Measurements from ENCODE around the gene C19orf25.

- TF ChIP-seq, protein P1, sequence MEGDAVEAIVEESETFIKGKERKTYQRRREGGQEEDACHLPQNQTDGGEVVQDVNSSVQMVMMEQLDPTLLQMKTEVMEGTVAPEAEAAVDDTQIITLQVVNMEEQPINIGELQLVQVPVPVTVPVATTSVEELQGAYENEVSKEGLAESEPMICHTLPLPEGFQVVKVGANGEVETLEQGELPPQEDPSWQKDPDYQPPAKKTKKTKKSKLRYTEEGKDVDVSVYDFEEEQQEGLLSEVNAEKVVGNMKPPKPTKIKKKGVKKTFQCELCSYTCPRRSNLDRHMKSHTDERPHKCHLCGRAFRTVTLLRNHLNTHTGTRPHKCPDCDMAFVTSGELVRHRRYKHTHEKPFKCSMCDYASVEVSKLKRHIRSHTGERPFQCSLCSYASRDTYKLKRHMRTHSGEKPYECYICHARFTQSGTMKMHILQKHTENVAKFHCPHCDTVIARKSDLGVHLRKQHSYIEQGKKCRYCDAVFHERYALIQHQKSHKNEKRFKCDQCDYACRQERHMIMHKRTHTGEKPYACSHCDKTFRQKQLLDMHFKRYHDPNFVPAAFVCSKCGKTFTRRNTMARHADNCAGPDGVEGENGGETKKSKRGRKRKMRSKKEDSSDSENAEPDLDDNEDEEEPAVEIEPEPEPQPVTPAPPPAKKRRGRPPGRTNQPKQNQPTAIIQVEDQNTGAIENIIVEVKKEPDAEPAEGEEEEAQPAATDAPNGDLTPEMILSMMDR (IDR thresholded peaks at IDR 0.05): no peak
- TF ChIP-seq POLR2A (IDR thresholded peaks at IDR 0.05): no peak
Observed at GRCh38 chr19:1496714-1497577, 17.9 kb upstream of the C19orf25 start.

Data from Peyer's patch (tissue), 4 donors.